Glutamatergic neuron (in vitro differentiated cells): Measurements from ENCODE around the gene MMP14. TPM values are rescaled to one million over a fixed set of nuclear protein-coding genes. Genes with fewer than 3 reads are reported as not detected.

Experiments
- DNase-seq: peaks from one replicate; pipeline ENCODE4 v3.0.0; 2022
- H3K27ac Mint-ChIP-seq: one replicate; pipeline ENCODE4 v1.8.0; 2020; ENCODE audit warnings: mild to moderate bottlenecking, mixed read lengths, inconsistent platforms; ENCODE audit not compliant: unreplicated experiment
- H3K27me3 Mint-ChIP-seq: one replicate; pipeline ENCODE4 v1.8.0; 2020; ENCODE audit warnings: mild to moderate bottlenecking, moderate library complexity, mixed read lengths, inconsistent platforms; ENCODE audit not compliant: unreplicated experiment
- H3K36me3 Mint-ChIP-seq: one replicate; pipeline ENCODE4 v1.8.0; 2020; ENCODE audit warnings: mild to moderate bottlenecking, mixed read lengths, inconsistent platforms; ENCODE audit not compliant: unreplicated experiment
- H3K4me1 Mint-ChIP-seq: one replicate; pipeline ENCODE4 v1.8.0; 2020; ENCODE audit warnings: mild to moderate bottlenecking, low read depth, mixed read lengths, inconsistent platforms; ENCODE audit not compliant: unreplicated experiment
- H3K4me3 Mint-ChIP-seq: one replicate; pipeline ENCODE4 v1.8.0; 2020; ENCODE audit warnings: mild to moderate bottlenecking, mixed read lengths, inconsistent platforms; ENCODE audit not compliant: unreplicated experiment
- H3K9me3 Mint-ChIP-seq: one replicate; pipeline ENCODE4 v1.8.0; 2020; ENCODE audit warnings: mild to moderate bottlenecking, moderate library complexity, mixed read lengths, inconsistent platforms; ENCODE audit not compliant: unreplicated experiment
- total RNA-seq: library from RNA; stranded (reverse); fragmentation: NEBNext Ultra II Directional; extraction: Animal tissue kit (Norgen Biotek cat#: 25700); gene quantifications from one replicate; pipeline ENCODE4 v1.2.1, GENCODE V29; 2021; ENCODE audit not compliant: unreplicated experiment
- TF ChIP-seq, protein P1 (sequence below): fragments of 200-600 bp; sonication (generic); IDR thresholded peaks from one replicate; pipeline ENCODE4 v1.5.0; 2021; ENCODE audit not compliant: partially characterized antibody, unreplicated experiment

MMP14 gene
- total RNA-seq, 1 donor from 2014 or later, result 162 TPM

DNA sequence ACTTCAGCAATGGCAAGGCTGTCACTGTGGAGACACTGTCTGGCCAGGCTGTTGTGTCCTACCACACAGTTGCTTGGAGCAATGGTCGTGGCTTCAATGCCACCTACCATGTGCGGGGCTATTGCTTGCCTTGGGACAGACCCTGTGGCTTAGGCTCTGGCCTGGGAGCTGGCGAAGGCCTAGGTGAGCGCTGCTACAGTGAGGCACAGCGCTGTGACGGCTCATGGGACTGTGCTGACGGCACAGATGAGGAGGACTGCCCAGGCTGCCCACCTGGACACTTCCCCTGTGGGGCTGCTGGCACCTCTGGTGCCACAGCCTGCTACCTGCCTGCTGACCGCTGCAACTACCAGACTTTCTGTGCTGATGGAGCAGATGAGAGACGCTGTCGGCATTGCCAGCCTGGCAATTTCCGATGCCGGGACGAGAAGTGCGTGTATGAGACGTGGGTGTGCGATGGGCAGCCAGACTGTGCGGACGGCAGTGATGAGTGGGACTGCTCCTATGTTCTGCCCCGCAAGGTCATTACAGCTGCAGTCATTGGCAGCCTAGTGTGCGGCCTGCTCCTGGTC, 39.4 kb downstream of the MMP14 start:
- TF ChIP-seq, protein P1, sequence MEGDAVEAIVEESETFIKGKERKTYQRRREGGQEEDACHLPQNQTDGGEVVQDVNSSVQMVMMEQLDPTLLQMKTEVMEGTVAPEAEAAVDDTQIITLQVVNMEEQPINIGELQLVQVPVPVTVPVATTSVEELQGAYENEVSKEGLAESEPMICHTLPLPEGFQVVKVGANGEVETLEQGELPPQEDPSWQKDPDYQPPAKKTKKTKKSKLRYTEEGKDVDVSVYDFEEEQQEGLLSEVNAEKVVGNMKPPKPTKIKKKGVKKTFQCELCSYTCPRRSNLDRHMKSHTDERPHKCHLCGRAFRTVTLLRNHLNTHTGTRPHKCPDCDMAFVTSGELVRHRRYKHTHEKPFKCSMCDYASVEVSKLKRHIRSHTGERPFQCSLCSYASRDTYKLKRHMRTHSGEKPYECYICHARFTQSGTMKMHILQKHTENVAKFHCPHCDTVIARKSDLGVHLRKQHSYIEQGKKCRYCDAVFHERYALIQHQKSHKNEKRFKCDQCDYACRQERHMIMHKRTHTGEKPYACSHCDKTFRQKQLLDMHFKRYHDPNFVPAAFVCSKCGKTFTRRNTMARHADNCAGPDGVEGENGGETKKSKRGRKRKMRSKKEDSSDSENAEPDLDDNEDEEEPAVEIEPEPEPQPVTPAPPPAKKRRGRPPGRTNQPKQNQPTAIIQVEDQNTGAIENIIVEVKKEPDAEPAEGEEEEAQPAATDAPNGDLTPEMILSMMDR, result no peak
- no peak for DNase-seq
- Mint-ChIP-seq H3K36me3 (no peaks in the 10 kb centered on the region), H3K27ac (no peak overlapping the region), H3K27me3 (peaks cover 7% of the 10 kb centered on the region), H3K4me3 (no peak overlapping the region), H3K4me1 (peaks cover 8% of the 10 kb centered on the region), H3K9me3 (peaks cover 2% of the 10 kb centered on the region)

DNA sequence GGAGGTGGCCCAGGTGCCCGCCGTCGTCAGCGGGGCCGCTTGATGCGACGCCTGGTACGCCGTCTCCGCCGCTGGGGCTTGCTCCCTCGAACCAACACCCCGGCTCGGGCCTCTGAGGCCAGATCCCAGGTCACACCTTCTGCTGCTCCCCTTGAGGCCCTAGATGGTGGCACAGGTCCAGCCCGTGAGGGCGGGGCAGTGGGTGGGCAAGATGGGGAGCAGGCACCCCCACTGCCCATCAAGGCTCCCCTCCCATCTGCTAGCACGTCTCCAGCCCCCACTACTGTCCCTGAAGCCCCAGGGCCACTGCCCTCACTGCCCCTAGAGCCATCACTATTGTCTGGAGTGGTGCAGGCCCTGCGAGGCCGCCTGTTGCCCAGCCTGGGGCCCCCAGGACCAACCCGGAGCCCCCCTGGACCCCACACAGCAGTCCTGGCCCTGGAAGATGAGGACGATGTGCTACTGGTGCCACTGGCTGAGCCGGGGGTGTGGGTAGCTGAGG, 40.7 kb downstream of the MMP14 start:
- Mint-ChIP-seq H3K9me3 (peaks cover 7% of the 10 kb centered on the region), H3K36me3 (no peaks in the 10 kb centered on the region), H3K27ac (no peak overlapping the region), H3K4me3 (no peak overlapping the region), H3K4me1 (peaks cover 12% of the 10 kb centered on the region), H3K27me3 (peaks cover 11% of the 10 kb centered on the region)
- no peak for DNase-seq
- TF ChIP-seq, protein P1, result peak; percentile 11

DNA sequence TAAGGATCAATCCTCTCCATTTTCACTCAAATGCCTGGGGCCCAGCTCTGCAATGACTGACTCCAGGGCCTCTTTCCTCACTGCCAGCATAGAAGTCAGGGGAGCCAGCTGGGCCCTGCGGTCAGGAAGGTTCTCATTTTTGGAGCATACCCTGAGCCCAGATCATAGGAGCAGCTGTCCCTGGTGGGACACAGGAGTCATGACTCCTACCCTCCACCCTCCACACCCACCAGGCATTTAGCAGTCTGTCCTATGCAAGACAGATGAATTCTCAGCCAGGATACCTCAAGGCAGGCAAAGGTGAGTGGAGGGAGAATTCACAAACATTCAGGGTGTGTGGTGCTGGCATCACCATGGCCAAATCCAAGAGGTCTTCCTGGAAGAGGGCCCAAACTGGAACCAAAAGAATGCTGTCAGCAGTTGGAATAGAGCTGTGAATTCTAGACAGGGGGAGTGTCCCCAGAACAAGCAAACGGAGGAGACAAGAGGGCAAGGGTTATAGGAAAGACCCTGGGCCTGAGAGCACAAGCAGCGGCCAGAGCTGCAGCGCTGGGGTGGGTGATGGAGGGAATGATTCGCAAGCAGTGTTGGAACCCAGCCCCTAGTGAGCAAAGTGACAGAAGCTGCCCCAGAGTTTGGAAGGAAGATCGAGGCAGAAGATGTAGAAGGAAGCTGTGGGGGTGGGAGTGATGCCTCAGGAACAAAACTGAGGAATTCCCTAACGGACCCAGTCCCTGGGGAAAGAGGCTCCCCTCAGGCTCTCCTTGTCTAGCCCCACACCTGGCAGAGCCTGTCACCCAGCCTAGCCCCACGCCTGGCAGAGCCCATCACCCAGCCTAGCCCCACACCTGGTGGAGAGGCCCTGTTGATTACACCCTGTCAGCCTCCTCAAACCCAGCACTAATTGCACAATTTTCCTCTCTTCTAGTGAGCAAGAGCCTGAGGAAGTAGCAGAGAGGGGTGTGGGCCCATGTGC, 42.2 kb downstream of the MMP14 start:
- Mint-ChIP-seq H3K27me3 (peaks cover 18% of the 10 kb centered on the region), H3K9me3 (peaks cover 12% of the 10 kb centered on the region), H3K27ac (no peak overlapping the region), H3K4me1 (peaks cover 14% of the 10 kb centered on the region), H3K36me3 (no peaks in the 10 kb centered on the region), H3K4me3 (no peak overlapping the region)
- DNase-seq, result no peak
- TF ChIP-seq, protein P1, result no peak

DNA sequence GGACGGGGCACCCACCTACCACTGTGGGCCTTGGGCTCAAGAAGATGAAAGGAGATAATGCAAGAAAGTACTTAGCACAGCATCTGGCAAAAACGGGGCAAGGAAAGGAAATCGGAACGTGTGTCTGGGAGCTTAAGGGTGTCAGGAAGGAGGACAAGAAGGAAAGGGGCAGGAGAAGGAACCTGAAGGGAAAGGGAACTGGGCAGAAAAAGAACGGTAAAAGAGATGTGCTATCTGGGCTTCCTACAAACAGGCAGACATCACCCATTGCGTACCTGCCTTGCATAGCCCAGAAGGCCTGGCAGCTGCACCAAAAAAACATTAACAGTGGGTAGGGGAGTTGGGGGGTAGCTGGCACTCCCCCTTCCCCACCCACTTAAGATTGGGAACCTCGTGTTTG, 45.7 kb downstream of the MMP14 start:
- Mint-ChIP-seq H3K4me1 (peaks cover 39% of the 10 kb centered on the region), H3K27me3 (peaks cover 32% of the 10 kb centered on the region), H3K4me3 (peak overlapping the region; percentile 47), H3K36me3 (peaks cover 4% of the 10 kb centered on the region), H3K9me3 (peaks cover 17% of the 10 kb centered on the region), H3K27ac (peak overlapping the region; percentile 100)
- no peak for DNase-seq
- TF ChIP-seq, protein P1, result no peak
